GM13977 (cell line): ENCODE data around the gene ANKRD33B.
"Not testable (repeated sequence)": the region's sequence is repeated elsewhere in the genome, so short reads cannot be mapped to it uniquely, and the experiment has no call there.

Experiments used
- DNase-seq: peaks from one replicate; pipeline ENCODE4 v3.0.0; 2012; ENCODE audit warnings: low spot score
- in situ Hi-C: fragments of 300-500 bp; cut with MboI; formaldehyde crosslinking; loops from one replicate; pipeline ENCODE4 v1.12.0; 2022; ENCODE audit warnings: low sequenced_read_pairs, low pct_unique_long_range_greater_than_20kb, mixed read lengths, inconsistent platforms; ENCODE audit not compliant: unreplicated experiment
- TF ChIP-seq, protein P1 (sequence below): IDR thresholded peaks from 2 replicates; pipeline ENCODE4 v1.5.1; 2012; ENCODE audit warnings: mild to moderate bottlenecking, control low read depth; ENCODE audit not compliant: insufficient read depth; ENCODE audit errors: extremely low read depth, missing control alignments

The ANKRD33B gene

DNA sequence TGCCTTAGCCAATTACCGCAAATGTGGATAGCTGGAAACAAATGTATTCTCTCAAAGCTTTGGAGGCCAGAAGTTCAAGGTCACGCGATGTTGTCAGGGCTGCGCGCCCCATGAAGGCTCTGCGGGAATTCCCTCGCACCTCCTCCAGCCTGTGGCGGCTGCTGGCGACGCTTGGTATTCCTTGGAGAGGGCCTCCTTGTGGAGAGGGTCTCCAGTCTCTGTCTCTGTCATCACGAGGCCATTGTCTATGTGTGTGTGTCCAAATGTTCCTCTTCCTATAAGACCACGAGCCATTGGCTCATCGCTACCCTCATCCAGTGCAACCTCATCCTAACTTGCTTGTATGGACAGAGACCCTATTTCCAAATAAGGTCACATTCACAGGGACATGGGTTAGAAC lies 97.5 kb downstream of the ANKRD33B start:
- TF ChIP-seq, protein P1, sequence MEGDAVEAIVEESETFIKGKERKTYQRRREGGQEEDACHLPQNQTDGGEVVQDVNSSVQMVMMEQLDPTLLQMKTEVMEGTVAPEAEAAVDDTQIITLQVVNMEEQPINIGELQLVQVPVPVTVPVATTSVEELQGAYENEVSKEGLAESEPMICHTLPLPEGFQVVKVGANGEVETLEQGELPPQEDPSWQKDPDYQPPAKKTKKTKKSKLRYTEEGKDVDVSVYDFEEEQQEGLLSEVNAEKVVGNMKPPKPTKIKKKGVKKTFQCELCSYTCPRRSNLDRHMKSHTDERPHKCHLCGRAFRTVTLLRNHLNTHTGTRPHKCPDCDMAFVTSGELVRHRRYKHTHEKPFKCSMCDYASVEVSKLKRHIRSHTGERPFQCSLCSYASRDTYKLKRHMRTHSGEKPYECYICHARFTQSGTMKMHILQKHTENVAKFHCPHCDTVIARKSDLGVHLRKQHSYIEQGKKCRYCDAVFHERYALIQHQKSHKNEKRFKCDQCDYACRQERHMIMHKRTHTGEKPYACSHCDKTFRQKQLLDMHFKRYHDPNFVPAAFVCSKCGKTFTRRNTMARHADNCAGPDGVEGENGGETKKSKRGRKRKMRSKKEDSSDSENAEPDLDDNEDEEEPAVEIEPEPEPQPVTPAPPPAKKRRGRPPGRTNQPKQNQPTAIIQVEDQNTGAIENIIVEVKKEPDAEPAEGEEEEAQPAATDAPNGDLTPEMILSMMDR = no peak
- DNase-seq = no peak
- in situ Hi-C loops = no loop called here

DNA sequence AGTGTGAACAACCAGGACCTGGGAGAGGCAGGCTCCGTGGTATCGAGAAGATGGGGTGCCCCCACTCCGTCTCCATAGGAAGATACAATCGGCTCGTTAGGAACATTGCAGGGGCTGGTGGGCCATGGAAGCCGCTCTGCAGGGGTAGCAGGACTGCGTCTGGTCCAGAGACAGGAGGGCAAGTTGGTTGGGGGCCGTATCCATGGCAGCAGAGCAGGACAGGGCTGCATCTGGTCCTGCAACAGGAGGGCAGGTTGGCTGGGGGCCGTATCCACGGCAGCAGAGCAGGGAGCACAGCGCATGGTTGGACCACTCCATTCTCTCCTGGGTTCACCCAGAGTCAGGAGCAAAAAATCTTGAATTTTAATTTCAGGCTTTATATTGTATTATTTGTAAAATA lies 98.2 kb downstream of the ANKRD33B start:
- in situ Hi-C loops = no loop called here
- no peak for DNase-seq
- TF ChIP-seq, protein P1 = no peak

DNA sequence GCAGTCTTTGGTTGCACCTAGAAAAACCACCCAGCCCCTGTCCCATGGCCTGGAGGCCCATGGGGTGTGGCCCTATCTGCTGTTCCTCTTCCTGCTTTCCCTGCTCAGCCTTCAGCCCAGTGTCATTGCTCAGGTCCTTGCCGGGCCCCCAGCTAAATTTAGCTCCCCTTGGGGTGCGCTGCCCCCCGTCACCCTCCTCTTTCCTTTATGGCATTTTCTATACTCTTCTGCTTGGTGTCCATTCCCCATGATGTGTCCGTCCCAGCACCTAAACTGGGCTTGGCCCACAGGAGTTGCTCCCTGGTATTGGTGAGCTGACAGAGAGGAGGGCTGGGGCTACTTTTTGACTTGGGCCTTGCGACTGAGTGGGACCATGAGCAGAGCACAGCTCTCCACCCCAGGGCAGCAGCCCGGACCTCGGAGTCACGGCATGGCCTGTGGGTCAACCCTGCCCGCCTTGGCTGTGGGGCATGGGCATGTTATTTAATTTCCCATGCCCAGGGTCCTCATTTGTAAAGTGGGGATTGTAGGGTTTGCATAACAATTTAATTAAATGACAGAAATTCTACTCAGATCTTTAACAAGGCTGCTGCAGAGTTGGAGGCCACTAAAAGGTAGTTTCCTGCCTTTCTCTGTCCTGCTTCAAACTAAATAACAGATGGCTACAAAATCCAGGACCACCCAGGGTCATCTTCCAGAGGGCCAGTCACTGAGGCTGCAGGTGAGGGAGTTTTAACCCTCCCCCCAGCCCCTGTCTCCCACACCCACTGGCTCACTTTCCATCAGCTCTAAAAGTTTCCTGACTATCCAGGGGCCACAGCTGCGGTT lies 99.0 kb downstream of the ANKRD33B start:
- TF ChIP-seq, protein P1 = no peak
- in situ Hi-C loops = no loop called here
- no peak for DNase-seq

DNA sequence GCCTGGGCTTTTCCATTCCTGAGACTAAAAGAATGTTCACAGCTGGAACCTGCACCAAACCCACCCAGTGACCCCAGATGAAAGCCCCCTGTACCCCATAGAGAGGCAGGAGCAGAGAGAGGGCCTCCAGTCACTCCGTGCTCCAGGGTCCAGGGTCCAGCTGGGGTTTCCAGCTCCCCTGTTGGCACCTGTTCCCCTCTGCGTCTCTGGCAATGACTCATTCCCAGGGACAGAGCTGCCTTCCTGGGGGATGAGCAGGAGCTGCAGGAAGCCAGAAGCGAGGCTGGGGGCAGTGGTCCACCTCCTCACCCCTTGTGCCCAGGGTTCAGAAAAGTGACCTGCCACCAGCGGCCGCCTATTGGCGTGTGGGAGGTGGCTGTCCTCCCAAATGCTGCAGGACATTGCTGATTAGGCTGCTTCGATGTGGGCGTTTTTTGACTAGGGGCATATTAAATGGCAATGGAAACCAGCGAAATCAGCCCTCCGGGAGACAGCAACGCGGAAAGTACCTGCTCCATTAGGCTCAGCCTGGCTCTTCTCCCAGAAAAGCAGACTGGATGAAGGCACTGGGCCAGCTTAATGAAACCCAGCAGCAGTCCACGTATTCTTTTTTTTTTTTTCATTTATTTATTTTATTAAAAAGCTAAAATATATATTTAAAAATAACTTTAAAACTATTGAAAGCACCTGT lies 99.8 kb downstream of the ANKRD33B start:
- DNase-seq = no peak
- TF ChIP-seq, protein P1 = no peak

DNA sequence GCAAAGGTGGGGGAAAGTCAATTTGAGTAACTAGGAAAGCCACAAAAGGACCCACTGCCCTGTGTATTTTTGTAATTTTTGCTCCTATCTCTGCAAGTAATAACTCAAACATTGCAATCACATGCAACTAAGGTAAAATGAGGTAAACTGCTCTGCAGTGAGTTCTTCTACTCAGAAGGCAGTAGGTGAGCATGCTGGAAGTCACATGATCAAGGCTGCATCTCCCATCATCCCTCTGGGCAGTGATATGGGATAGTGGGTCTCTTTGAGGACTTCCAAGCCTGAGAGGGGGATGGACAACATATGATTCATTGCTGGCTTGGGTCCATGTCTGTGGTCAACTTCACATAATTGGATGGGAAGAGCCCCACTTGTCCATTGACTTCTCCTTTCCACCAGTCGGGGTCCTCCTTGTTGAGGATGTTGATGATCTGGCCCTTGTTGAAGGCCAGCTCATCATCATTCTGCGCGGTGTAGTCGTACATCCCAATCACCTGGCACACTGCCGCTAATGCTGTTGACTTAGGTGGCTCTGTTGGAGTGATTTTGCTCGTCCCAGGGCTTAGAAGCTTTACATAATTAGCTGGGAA lies 100.4 kb downstream of the ANKRD33B start:
- DNase-seq, in situ Hi-C loops: not testable (repeated sequence)

More for the DNA sequence above, 99.8 kb downstream of the ANKRD33B start:
- in situ Hi-C loops = no loop called here

DNA sequence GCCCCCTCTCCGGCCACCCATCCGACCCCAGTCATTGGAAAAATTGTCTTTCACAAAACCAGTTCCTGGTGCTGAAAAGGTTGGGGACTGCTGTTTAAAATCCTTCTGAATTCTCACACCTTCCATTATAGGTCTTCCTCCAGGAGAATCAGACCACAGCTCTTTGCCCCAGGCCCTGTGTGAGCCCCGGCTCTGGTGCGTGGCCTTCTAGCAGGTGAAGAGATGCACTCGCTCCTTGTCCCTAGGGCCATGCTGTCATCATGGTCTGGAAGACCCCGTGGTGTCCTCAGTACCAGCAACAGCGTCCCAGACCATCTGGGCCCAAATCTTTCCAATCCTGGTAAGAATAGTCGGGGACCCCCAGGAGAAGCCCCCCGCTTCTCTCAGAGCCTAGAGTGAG lies 101.9 kb downstream of the ANKRD33B start:
- TF ChIP-seq, protein P1 = no peak
- in situ Hi-C loops = no loop called here
- DNase-seq = no peak
